Measurements from ENCODE around the gene NR6A1.

Gene NR6A1

GRCh38 chr9:124483481-124483880 is 287.6 kb downstream of the NR6A1 start:
- Histone ChIP-seq H3K4me3 (ENCODE audit: low read depth, low read length) (no peak overlapping the region), H3K27ac (ENCODE audit: low read depth, low read length) (no peak overlapping the region), H3K4me1 (ENCODE audit: control insufficient read depth, insufficient read depth, low read length) (peaks cover 15% of the 10 kb centered on the region; the same call in 1 of the 2 replicates), H3K27me3 (ENCODE audit: control insufficient read depth, insufficient read depth, low read length) (peaks cover 34% of the 10 kb centered on the region), H3K9me3 (ENCODE audit: control insufficient read depth, insufficient read depth, low read length) (no peaks in the 10 kb centered on the region), H3K36me3 (ENCODE audit: control insufficient read depth, insufficient read depth, low read length) (no peaks in the 10 kb centered on the region), H3K9ac (ENCODE audit: low read depth, low read length) (no peak overlapping the region)

- H3K4me1 ChIP-seq (ENCODE audit: control insufficient read depth, insufficient read depth, low read length) = peaks cover 19% of the 10 kb centered on the region; the same call in 1 of the 2 replicates
- H3K4me3 ChIP-seq (ENCODE audit: low read depth, low read length) = peak overlapping the region; percentile 50; the same call in 1 of the 2 replicates
- no peak overlapping the region for H3K9ac ChIP-seq (ENCODE audit: low read depth, low read length)
- H3K36me3 ChIP-seq (ENCODE audit: control insufficient read depth, insufficient read depth, low read length) = no peaks in the 10 kb centered on the region
- H3K27ac ChIP-seq (ENCODE audit: low read depth, low read length) = no peak overlapping the region
- H3K27me3 ChIP-seq (ENCODE audit: control insufficient read depth, insufficient read depth, low read length) = peaks cover 41% of the 10 kb centered on the region
- no peaks in the 10 kb centered on the region for H3K9me3 ChIP-seq (ENCODE audit: control insufficient read depth, insufficient read depth, low read length)
Observed at GRCh38 chr9:124482431-124483031, 288.6 kb downstream of the NR6A1 start.

- Histone ChIP-seq H3K27me3 (ENCODE audit: control insufficient read depth, insufficient read depth, low read length) (peaks cover 55% of the 10 kb centered on the region), H3K4me1 (ENCODE audit: control insufficient read depth, insufficient read depth, low read length) (peaks cover 20% of the 10 kb centered on the region; the same call in 1 of the 2 replicates), H3K9me3 (ENCODE audit: control insufficient read depth, insufficient read depth, low read length) (no peaks in the 10 kb centered on the region), H3K9ac (ENCODE audit: low read depth, low read length) (no peak overlapping the region), H3K4me3 (ENCODE audit: low read depth, low read length) (no peak overlapping the region), H3K27ac (ENCODE audit: low read depth, low read length) (no peak overlapping the region), H3K36me3 (ENCODE audit: control insufficient read depth, insufficient read depth, low read length) (no peaks in the 10 kb centered on the region)
Observed at GRCh38 chr9:124481115-124481514, 290.0 kb downstream of the NR6A1 start.

- Histone ChIP-seq H3K9ac (ENCODE audit: low read depth, low read length) (no peak overlapping the region), H3K36me3 (ENCODE audit: control insufficient read depth, insufficient read depth, low read length) (no peaks in the 10 kb centered on the region), H3K9me3 (ENCODE audit: control insufficient read depth, insufficient read depth, low read length) (no peaks in the 10 kb centered on the region), H3K27ac (ENCODE audit: low read depth, low read length) (no peak overlapping the region), H3K27me3 (ENCODE audit: control insufficient read depth, insufficient read depth, low read length) (peaks cover 60% of the 10 kb centered on the region), H3K4me3 (ENCODE audit: low read depth, low read length) (no peak overlapping the region), H3K4me1 (ENCODE audit: control insufficient read depth, insufficient read depth, low read length) (peaks cover 20% of the 10 kb centered on the region; the same call in 1 of the 2 replicates)
Observed at GRCh38 chr9:124480621-124480981, 290.5 kb downstream of the NR6A1 start.

- Histone ChIP-seq H3K4me3 (ENCODE audit: low read depth, low read length) (no peak overlapping the region), H3K9me3 (ENCODE audit: control insufficient read depth, insufficient read depth, low read length) (no peaks in the 10 kb centered on the region), H3K27me3 (ENCODE audit: control insufficient read depth, insufficient read depth, low read length) (peaks cover 60% of the 10 kb centered on the region), H3K36me3 (ENCODE audit: control insufficient read depth, insufficient read depth, low read length) (no peaks in the 10 kb centered on the region), H3K9ac (ENCODE audit: low read depth, low read length) (no peak overlapping the region), H3K27ac (ENCODE audit: low read depth, low read length) (no peak overlapping the region), H3K4me1 (ENCODE audit: control insufficient read depth, insufficient read depth, low read length) (peaks cover 20% of the 10 kb centered on the region; the same call in 1 of the 2 replicates)
Observed at GRCh38 chr9:124479947-124480620, 291.0 kb downstream of the NR6A1 start.

GRCh38 chr9:124479371-124479770 is 291.7 kb downstream of the NR6A1 start:
- Histone ChIP-seq H3K4me1 (ENCODE audit: control insufficient read depth, insufficient read depth, low read length) (peaks cover 20% of the 10 kb centered on the region; the same call in 1 of the 2 replicates), H3K9me3 (ENCODE audit: control insufficient read depth, insufficient read depth, low read length) (no peaks in the 10 kb centered on the region), H3K27ac (ENCODE audit: low read depth, low read length) (no peak overlapping the region), H3K27me3 (ENCODE audit: control insufficient read depth, insufficient read depth, low read length) (peaks cover 60% of the 10 kb centered on the region), H3K4me3 (ENCODE audit: low read depth, low read length) (no peak overlapping the region), H3K36me3 (ENCODE audit: control insufficient read depth, insufficient read depth, low read length) (no peaks in the 10 kb centered on the region), H3K9ac (ENCODE audit: low read depth, low read length) (no peak overlapping the region)

- Histone ChIP-seq H3K4me3 (ENCODE audit: low read depth, low read length) (peak overlapping the region; percentile 57; the same call in 1 of the 2 replicates), H3K9ac (ENCODE audit: low read depth, low read length) (no peak overlapping the region), H3K36me3 (ENCODE audit: control insufficient read depth, insufficient read depth, low read length) (no peaks in the 10 kb centered on the region), H3K27me3 (ENCODE audit: control insufficient read depth, insufficient read depth, low read length) (peaks cover 59% of the 10 kb centered on the region), H3K27ac (ENCODE audit: low read depth, low read length) (no peak overlapping the region), H3K9me3 (ENCODE audit: control insufficient read depth, insufficient read depth, low read length) (no peaks in the 10 kb centered on the region), H3K4me1 (ENCODE audit: control insufficient read depth, insufficient read depth, low read length) (peaks cover 20% of the 10 kb centered on the region; the same call in 1 of the 2 replicates)
Observed at GRCh38 chr9:124478354-124478753, 292.8 kb downstream of the NR6A1 start.

GRCh38 chr9:124477648-124478285 is 293.3 kb downstream of the NR6A1 start:
- Histone ChIP-seq H3K36me3 (ENCODE audit: control insufficient read depth, insufficient read depth, low read length) (no peaks in the 10 kb centered on the region), H3K9me3 (ENCODE audit: control insufficient read depth, insufficient read depth, low read length) (no peaks in the 10 kb centered on the region), H3K27me3 (ENCODE audit: control insufficient read depth, insufficient read depth, low read length) (peaks cover 53% of the 10 kb centered on the region), H3K4me1 (ENCODE audit: control insufficient read depth, insufficient read depth, low read length) (peaks cover 20% of the 10 kb centered on the region; the same call in 1 of the 2 replicates), H3K27ac (ENCODE audit: low read depth, low read length) (no peak overlapping the region), H3K9ac (ENCODE audit: low read depth, low read length) (no peak overlapping the region), H3K4me3 (ENCODE audit: low read depth, low read length) (peak overlapping the region; percentile 57)

- Histone ChIP-seq H3K36me3 (ENCODE audit: control insufficient read depth, insufficient read depth, low read length) (no peaks in the 10 kb centered on the region), H3K4me3 (ENCODE audit: low read depth, low read length) (peak overlapping the region; percentile 51), H3K4me1 (ENCODE audit: control insufficient read depth, insufficient read depth, low read length) (peaks cover 19% of the 10 kb centered on the region; the same call in 1 of the 2 replicates)
Observed at GRCh38 chr9:124477211-124477647, 293.9 kb downstream of the NR6A1 start.

GRCh38 chr9:124475868-124476690 is 295.0 kb downstream of the NR6A1 start:
- Histone ChIP-seq H3K27me3 (ENCODE audit: control insufficient read depth, insufficient read depth, low read length) (peaks cover 46% of the 10 kb centered on the region), H3K27ac (ENCODE audit: low read depth, low read length) (no peak overlapping the region), H3K9ac (ENCODE audit: low read depth, low read length) (no peak overlapping the region), H3K9me3 (ENCODE audit: control insufficient read depth, insufficient read depth, low read length) (no peaks in the 10 kb centered on the region), H3K4me1 (ENCODE audit: control insufficient read depth, insufficient read depth, low read length) (peaks cover 10% of the 10 kb centered on the region; the same call in 1 of the 2 replicates), H3K4me3 (ENCODE audit: low read depth, low read length) (no peak overlapping the region), H3K36me3 (ENCODE audit: control insufficient read depth, insufficient read depth, low read length) (no peaks in the 10 kb centered on the region)

More at GRCh38 chr9:124477211-124477647, 293.9 kb downstream of the NR6A1 start:
- H3K9me3 ChIP-seq (ENCODE audit: control insufficient read depth, insufficient read depth, low read length) = no peaks in the 10 kb centered on the region
- H3K9ac ChIP-seq (ENCODE audit: low read depth, low read length) = no peak overlapping the region
- peaks cover 50% of the 10 kb centered on the region for H3K27me3 ChIP-seq (ENCODE audit: control insufficient read depth, insufficient read depth, low read length)
- no peak overlapping the region for H3K27ac ChIP-seq (ENCODE audit: low read depth, low read length)

All from HUES48 (cell line).